ENCODE measurements around the gene GNAS-AS1.

Gene GNAS-AS1

GRCh38 chr20:58774667-58775263 lies 75.9 kb downstream of the GNAS-AS1 start:
- DNase-seq: no peak

- no peak for DNase-seq
These were observed 76.5 kb downstream of the GNAS-AS1 start for GRCh38 chr20:58774214-58774613.

GRCh38 chr20:58772786-58773185 lies 77.9 kb downstream of the GNAS-AS1 start:
- no peak for DNase-seq

All from AML-193 (cell line).